HCT116 (cell line): Measurements from ENCODE around the gene NANOS2.

Experiments used
- CEBPB ChIP-seq: IDR thresholded peaks from 2 replicates; pipeline ENCODE4 v1.6.1; 2012; ENCODE audit warnings: low read depth
- CTCF ChIP-seq, 3 experiments: fragments of 200-600 bp in 1 of 3; sonication (generic) in 1 of 3; IDR thresholded peaks in 2 of 3; conservative IDR thresholded peaks in 1 of 3; 2 replicates each; pipeline ENCODE4 v1.5.1; 2012 to 2017; ENCODE audit warnings: low read depth in 2 of 3, low read length in 2 of 3, antibody characterized with exemption in 1 of 3, borderline replicate concordance in 1 of 3, control low read depth in 1 of 3, mild to moderate bottlenecking in 1 of 3, mixed read lengths in 1 of 3, mixed run types in 1 of 3, moderate library complexity in 1 of 3; ENCODE audit not compliant: insufficient read depth in 1 of 3
- EZH2phosphoT487 ChIP-seq: fragments of 200-600 bp; IDR thresholded peaks from 2 replicates; pipeline ENCODE4 v1.6.1; 2018; ENCODE audit warnings: antibody characterized with exemption, borderline replicate concordance
- POLR2AphosphoS5 ChIP-seq: IDR thresholded peaks from 2 replicates; pipeline ENCODE4 v1.6.1; 2011; ENCODE audit warnings: mild to moderate bottlenecking, low read depth, low read length, moderate library complexity

GRCh38 chr19:45879971-45880370 is 34.6 kb downstream of the NANOS2 start:
- TF ChIP-seq CTCF (IDR thresholded peaks at IDR 0.05 in 2 of 3, conservative IDR thresholded peaks at IDR 0.05 in 1 of 3; ENCODE audit: borderline replicate concordance in 1 of 3, insufficient read depth in 1 of 3, low read depth in 2 of 3, low read length in 2 of 3): no peak
- TF ChIP-seq EZH2phosphoT487: no peak
- TF ChIP-seq POLR2AphosphoS5: no peak
- TF ChIP-seq CEBPB: no peak
